Measurements from ENCODE around the gene PRDM12. TPM values are rescaled to one million over a fixed set of nuclear protein-coding genes. Genes with fewer than 3 reads are reported as not detected.
"Not testable (repeated sequence)": the region's sequence is repeated elsewhere in the genome, so short reads cannot be mapped to it uniquely, and the experiment has no call there.

PRDM12 gene
- total and polyA plus RNA-seq, 2 donors from 2014 or later: not detected

GRCh38 chr9:130685104-130685503 lies 20.7 kb downstream of the PRDM12 start:
- FAIRE-seq: no peak
- TF ChIP-seq CTCF (IDR thresholded peaks at IDR 0.05; ENCODE audit: borderline replicate concordance, extremely low read depth, insufficient read depth): no peak
- no peak for DNase-seq
- Histone ChIP-seq H3K27ac (ENCODE audit: low read depth in 2 of 2, low read length in 2 of 2) (no peak overlapping the region), H3K4me3 (ENCODE audit: low read length in 3 of 3) (no peak overlapping the region), H3K9me3 (ENCODE audit: control insufficient read depth in 2 of 3, insufficient read depth in 1 of 3, low read length in 3 of 3) (no peaks in the 10 kb centered on the region), H3K4me1 (ENCODE audit: control insufficient read depth in 2 of 3, insufficient read depth in 2 of 3, low read depth in 1 of 3, low read length in 3 of 3) (peaks cover 0 to 13% (median 5%) of the 10 kb centered on the region in 3 donors), H3K27me3 (ENCODE audit: control insufficient read depth, insufficient read depth, low read length) (peaks cover 4% of the 10 kb centered on the region), H3K9ac (ENCODE audit: low read length in 3 of 3) (no peak overlapping the region), H3K36me3 (ENCODE audit: control insufficient read depth in 2 of 3, insufficient read depth in 3 of 3, low read length in 3 of 3) (no peaks in the 10 kb centered on the region)
- intact Hi-C loops (cut with DNase I): no loop called here

- H3K4me1 ChIP-seq (ENCODE audit: control insufficient read depth in 2 of 3, insufficient read depth in 2 of 3, low read depth in 1 of 3, low read length in 3 of 3); H3K27me3 ChIP-seq (ENCODE audit: control insufficient read depth, insufficient read depth, low read length); DNase-seq; FAIRE-seq; intact Hi-C loops (cut with DNase I); H3K36me3 ChIP-seq (ENCODE audit: control insufficient read depth in 2 of 3, insufficient read depth in 3 of 3, low read length in 3 of 3); H3K9me3 ChIP-seq (ENCODE audit: control insufficient read depth in 2 of 3, insufficient read depth in 1 of 3, low read length in 3 of 3); H3K4me3 ChIP-seq (ENCODE audit: low read length in 3 of 3); H3K9ac ChIP-seq (ENCODE audit: low read length in 3 of 3); H3K27ac ChIP-seq (ENCODE audit: low read depth in 2 of 2, low read length in 2 of 2): not testable (repeated sequence)
These were observed 21.6 kb downstream of the PRDM12 start for GRCh38 chr9:130685945-130686344.

- no peak overlapping the region for H3K9ac ChIP-seq (ENCODE audit: low read length in 3 of 3)
- no peaks in the 10 kb centered on the region for H3K27me3 ChIP-seq (ENCODE audit: control insufficient read depth, insufficient read depth, low read length)
- TF ChIP-seq CTCF (IDR thresholded peaks at IDR 0.05; ENCODE audit: borderline replicate concordance, extremely low read depth, insufficient read depth): no peak
- no peaks in the 10 kb centered on the region for H3K9me3 ChIP-seq (ENCODE audit: control insufficient read depth in 2 of 3, insufficient read depth in 1 of 3, low read length in 3 of 3)
- FAIRE-seq (no peak), DNase-seq (no peak)
- H3K4me1 ChIP-seq (ENCODE audit: control insufficient read depth in 2 of 3, insufficient read depth in 2 of 3, low read depth in 1 of 3, low read length in 3 of 3): peaks cover 0 to 3% (median 0%) of the 10 kb centered on the region in 3 donors
- no peak overlapping the region for H3K4me3 ChIP-seq (ENCODE audit: low read length in 3 of 3)
- intact Hi-C loops (cut with DNase I): no loop called here
- H3K36me3 ChIP-seq (ENCODE audit: control insufficient read depth in 2 of 3, insufficient read depth in 3 of 3, low read length in 3 of 3): no peaks in the 10 kb centered on the region
- no peak overlapping the region for H3K27ac ChIP-seq (ENCODE audit: low read depth in 2 of 2, low read length in 2 of 2)
These were observed 23.2 kb downstream of the PRDM12 start for GRCh38 chr9:130687615-130688014.

GRCh38 chr9:130688072-130688471 lies 23.7 kb downstream of the PRDM12 start:
- no peak for TF ChIP-seq CTCF (IDR thresholded peaks at IDR 0.05; ENCODE audit: borderline replicate concordance, extremely low read depth, insufficient read depth)
- Histone ChIP-seq H3K4me3 (ENCODE audit: low read length in 3 of 3) (no peak overlapping the region), H3K4me1 (ENCODE audit: control insufficient read depth in 2 of 3, insufficient read depth in 2 of 3, low read depth in 1 of 3, low read length in 3 of 3) (peaks cover 0 to 5% (median 4%) of the 10 kb centered on the region in 3 donors), H3K27ac (ENCODE audit: low read depth in 2 of 2, low read length in 2 of 2) (no peak overlapping the region), H3K9me3 (ENCODE audit: control insufficient read depth in 2 of 3, insufficient read depth in 1 of 3, low read length in 3 of 3) (no peaks in the 10 kb centered on the region), H3K36me3 (ENCODE audit: control insufficient read depth in 2 of 3, insufficient read depth in 3 of 3, low read length in 3 of 3) (no peaks in the 10 kb centered on the region), H3K9ac (ENCODE audit: low read length in 3 of 3) (no peak overlapping the region), H3K27me3 (ENCODE audit: control insufficient read depth, insufficient read depth, low read length) (no peaks in the 10 kb centered on the region)
- DNase-seq (no peak), FAIRE-seq (no peak)
- intact Hi-C loops (cut with DNase I): no loop called here
